GM04503 (cell line): Measurements from ENCODE around the gene GABBR2.
"Not testable (repeated sequence)": the region's sequence is repeated elsewhere in the genome, so short reads cannot be mapped to it uniquely, and the experiment has no call there.

ENCODE experiments used
- DNase-seq: peaks from one replicate; pipeline ENCODE4 v3.0.0-alpha.2; 2012; ENCODE audit warnings: low read depth

The GABBR2 gene

GRCh38 chr9:98515506-98516204 is 193.1 kb downstream of the GABBR2 start:
- DNase-seq, result no peak

- no peak for DNase-seq
These were observed 193.9 kb downstream of the GABBR2 start for GRCh38 chr9:98514841-98515240.

- DNase-seq, result not testable (repeated sequence)
These were observed 200.4 kb downstream of the GABBR2 start for GRCh38 chr9:98508217-98508919.

- DNase-seq, result no peak
These were observed 202.2 kb downstream of the GABBR2 start for GRCh38 chr9:98506422-98507054.

- no peak for DNase-seq
These were observed 204.1 kb downstream of the GABBR2 start for GRCh38 chr9:98504298-98505282.

- DNase-seq, result no peak
These were observed 204.9 kb downstream of the GABBR2 start for GRCh38 chr9:98503867-98504266.

GRCh38 chr9:98502976-98503325 is 205.8 kb downstream of the GABBR2 start:
- DNase-seq, result peak; percentile 51

DNA sequence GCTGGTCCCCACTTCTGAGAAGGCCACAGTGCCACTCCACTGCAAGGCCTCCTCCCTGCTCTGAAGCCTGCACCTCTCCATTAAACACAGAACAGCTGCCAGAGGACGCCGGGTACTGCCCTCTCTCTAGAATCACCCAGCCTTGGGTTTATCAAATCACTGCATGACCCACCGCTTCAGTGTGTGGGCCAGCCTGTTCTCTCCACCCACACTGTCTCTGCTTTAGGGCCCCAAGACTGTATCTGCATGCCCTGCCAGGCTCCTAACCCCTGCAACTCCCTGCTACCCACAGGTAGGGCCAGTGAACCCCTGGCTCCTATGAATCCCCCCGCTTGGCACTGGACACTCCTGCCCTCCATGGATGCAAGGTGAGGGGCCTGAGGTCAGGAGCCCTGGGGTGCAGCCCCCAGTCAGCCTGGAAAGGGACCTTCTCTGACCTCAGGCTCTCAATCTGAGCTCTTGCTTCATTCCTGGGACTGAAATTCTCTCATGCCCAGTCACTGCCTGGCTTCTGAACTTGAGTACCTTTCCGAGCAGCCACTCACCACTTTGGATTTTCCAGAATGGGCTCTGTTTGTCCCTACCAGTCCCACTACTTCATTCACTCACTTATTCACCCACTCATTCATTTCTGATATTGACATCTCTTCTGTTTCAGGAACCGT is 206.3 kb downstream of the GABBR2 start:
- DNase-seq, result peak; percentile 64

DNA sequence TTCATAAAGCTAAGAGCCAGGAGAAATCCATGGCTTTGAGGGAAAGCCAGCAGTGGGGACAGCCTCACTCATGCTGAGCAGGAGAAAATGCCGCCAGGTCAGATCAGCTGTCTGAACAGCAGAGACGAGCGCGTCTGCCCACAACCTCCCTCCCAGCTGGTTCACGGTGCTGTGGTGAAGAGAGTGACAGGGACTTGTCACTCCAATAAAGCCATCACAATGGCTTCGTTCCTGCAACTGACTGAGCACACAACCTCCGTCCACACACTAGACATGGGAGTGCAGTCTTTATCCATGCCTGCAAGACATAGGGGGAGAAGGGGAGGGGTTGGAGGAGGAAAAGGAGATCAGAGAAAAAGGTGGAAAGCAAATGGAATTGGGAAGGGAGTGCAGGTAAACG is 206.9 kb downstream of the GABBR2 start:
- DNase-seq, result no peak

DNA sequence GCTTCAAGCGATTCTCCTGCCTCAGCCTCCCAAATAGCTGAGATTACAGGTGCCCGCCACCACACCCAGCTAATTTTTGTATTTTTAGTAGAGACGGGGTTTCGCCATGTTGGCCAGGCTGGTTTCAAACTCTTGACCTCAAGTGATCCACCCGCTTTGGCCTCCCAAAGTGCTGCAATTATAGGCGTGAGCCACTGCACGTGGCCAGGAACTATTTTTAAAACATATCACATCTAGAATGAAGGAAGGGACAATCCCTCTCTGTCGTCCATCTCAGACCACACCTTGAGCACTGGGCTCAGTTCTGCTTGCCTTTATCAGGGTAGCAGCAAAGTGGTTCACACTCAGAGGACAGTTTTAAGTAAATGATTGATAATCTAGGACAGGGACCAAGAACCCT is 207.5 kb downstream of the GABBR2 start:
- DNase-seq, result not testable (repeated sequence)

- no peak for DNase-seq
These were observed 208.3 kb downstream of the GABBR2 start for GRCh38 chr9:98500337-98500919.

DNA sequence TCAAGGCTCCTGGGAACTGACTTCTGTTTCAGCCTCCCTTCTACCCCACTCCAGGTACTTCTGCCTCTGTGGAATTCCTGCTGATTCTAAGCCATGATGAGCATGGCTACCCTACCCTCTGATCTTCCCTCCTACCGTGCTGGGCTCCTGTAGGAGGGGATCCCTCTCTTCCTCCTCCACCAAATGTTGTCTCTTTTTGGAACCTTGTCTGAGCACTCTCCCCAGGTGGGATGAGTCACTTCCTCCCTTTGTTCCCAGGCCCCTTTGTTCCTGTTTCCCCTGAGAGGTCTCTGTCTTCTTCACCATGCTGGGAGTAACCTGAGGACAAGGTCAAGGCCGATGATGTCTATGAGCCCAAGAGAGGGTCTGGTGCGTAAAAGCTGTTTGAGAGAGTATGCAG is 213.2 kb downstream of the GABBR2 start:
- DNase-seq, result no peak

DNA sequence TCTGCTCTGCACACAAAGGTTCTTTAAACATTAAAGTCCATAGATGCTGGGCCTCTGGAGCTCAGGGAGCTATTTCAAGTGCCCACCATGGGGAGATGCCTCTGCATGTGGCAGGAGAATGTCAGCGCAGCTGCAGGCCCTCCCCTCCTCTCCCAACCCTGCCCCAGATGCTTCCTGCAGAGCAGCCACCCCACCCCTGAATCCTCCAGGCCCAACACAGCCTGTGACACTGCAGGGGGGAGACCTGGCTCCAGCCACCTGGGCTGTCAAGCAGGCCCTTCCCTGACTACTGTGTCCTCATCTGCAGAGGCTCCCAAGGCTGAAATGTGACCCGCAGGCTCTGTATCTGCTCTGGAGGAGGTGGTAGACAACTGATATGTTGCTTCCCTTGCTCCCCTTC is 213.9 kb downstream of the GABBR2 start:
- DNase-seq, result no peak

DNA sequence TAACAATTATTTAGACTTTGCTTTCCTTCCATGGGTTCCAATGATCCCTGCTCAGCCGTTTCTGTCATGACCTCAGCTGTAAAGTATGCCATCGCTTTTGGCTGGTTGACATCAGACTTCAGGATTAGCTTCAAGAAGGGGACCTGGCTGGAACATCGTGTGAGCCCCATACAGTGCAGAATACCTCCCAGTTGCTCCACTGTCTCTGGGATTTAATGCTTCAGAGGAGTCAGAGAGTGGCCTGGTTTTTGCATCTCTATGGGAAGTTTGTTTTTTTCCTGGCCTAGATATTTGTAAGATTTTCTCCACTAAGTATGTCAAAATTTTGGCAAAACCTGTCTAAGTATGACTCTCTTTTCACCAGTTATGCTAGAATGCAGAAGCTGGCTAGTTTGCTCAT is 216.9 kb downstream of the GABBR2 start:
- peak; percentile 53 for DNase-seq

GRCh38 chr9:98491231-98491651 is 217.5 kb downstream of the GABBR2 start:
- DNase-seq, result no peak

GRCh38 chr9:98488571-98489312 is 220.0 kb downstream of the GABBR2 start:
- DNase-seq, result peak; percentile 93

DNA sequence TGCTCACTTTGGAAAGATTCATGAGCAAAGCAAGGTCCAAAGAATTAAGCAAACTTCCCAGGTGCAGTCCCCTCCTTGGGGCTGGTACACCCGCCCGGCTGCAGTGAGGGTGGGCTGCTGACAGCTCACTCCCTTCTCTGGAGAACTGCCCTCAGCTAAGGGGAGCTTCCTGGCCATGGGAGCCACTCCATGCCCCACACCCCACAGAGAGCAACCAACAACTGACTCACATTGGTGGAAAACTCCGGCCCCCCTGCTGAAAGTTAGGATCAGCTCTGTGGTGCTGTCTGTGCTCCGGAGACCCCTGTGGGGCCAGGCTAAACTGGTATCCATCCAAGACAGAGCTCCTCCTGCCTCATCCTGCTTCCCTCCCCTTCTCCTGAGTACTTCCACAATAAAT is 223.0 kb downstream of the GABBR2 start:
- DNase-seq, result no peak

DNA sequence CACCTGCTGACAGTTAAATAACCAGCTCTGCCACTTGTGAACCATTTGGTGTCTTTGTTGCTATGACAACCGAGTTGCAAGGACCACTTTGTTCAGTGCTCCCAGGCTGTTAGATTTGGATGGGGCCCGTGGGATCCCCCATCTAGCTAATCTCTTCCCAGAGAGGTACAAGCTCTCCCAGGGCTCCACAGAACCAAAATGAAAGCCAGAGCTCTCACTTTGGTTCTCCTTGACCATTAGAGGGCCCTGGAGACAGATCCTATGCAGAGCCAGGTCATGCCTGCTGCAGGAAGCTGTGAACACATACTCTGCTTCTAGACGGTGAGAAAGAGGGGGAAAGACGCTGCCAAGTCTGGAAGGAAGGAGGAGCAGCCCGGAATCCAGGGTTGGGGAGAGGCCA is 224.6 kb downstream of the GABBR2 start:
- DNase-seq, result peak; percentile 38

DNA sequence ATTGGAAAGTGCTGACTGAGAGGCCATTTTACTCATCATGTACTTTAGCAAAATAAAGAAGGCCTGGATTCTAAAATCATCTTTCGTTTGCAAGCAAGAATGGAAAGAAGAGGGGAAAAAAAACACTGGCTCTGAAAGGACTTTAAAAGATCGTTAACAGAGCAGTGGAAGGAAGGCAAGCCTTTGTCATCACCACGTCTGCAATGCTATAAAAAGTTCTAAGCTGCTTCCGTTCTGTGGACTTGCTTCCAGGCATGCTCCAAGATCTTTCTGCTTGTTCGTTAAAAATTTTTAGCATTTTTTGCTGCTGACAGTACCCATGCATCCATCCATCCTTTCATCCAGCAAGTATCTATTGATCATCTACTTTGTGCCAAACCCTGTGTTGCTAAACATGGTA is 226.5 kb downstream of the GABBR2 start:
- DNase-seq, result peak; percentile 79

GRCh38 chr9:98481676-98482075 is 227.1 kb downstream of the GABBR2 start:
- DNase-seq, result no peak
